GM21717 (cell line): ENCODE data around the gene CCSER1.
"Not testable (repeated sequence)": the region's sequence is repeated elsewhere in the genome, so short reads cannot be mapped to it uniquely, and the experiment has no call there.

ENCODE experiments used
- ATAC-seq: cut with Tn5 transposase; IDR thresholded peaks from one replicate; pipeline ENCODE4 v1.9.1; 2021; ENCODE audit warnings: mild to moderate bottlenecking, moderate library complexity; ENCODE audit not compliant: unreplicated experiment

Gene CCSER1

GRCh38 chr4:91447168-91447567, 1320.0 kb downstream of the CCSER1 start:
- no peak for ATAC-seq

- ATAC-seq, result no peak
Measured at GRCh38 chr4:91448668-91449330, 1321.6 kb downstream of the CCSER1 start.

GRCh38 chr4:91454111-91454510, 1326.9 kb downstream of the CCSER1 start:
- no peak for ATAC-seq

- not testable (repeated sequence) for ATAC-seq
Measured at GRCh38 chr4:91462566-91462965, 1335.4 kb downstream of the CCSER1 start.

- no peak for ATAC-seq
Measured at GRCh38 chr4:91470671-91471070, 1343.5 kb downstream of the CCSER1 start.

- no peak for ATAC-seq
Measured at GRCh38 chr4:91471280-91471679, 1344.1 kb downstream of the CCSER1 start.

- no peak for ATAC-seq
Measured at GRCh38 chr4:91472046-91472445, 1344.9 kb downstream of the CCSER1 start.

- no peak for ATAC-seq
Measured at GRCh38 chr4:91485415-91485814, 1358.2 kb downstream of the CCSER1 start.

GRCh38 chr4:91488946-91489345, 1361.8 kb downstream of the CCSER1 start:
- ATAC-seq, result no peak

- ATAC-seq, result no peak
Measured at GRCh38 chr4:91497892-91498291, 1370.7 kb downstream of the CCSER1 start.

GRCh38 chr4:91502365-91502764, 1375.2 kb downstream of the CCSER1 start:
- ATAC-seq, result no peak

- ATAC-seq, result no peak
Measured at GRCh38 chr4:91513326-91513725, 1386.1 kb downstream of the CCSER1 start.

- no peak for ATAC-seq
Measured at GRCh38 chr4:91519155-91519554, 1392.0 kb downstream of the CCSER1 start.

- no peak for ATAC-seq
Measured at GRCh38 chr4:91525621-91526020, 1398.4 kb downstream of the CCSER1 start.

GRCh38 chr4:91527056-91527455, 1399.9 kb downstream of the CCSER1 start:
- ATAC-seq, result no peak

- no peak for ATAC-seq
Measured at GRCh38 chr4:91567594-91567993, 1440.4 kb downstream of the CCSER1 start.

- ATAC-seq, result no peak
Measured at GRCh38 chr4:91577864-91578263, 1450.7 kb downstream of the CCSER1 start.

- no peak for ATAC-seq
Measured at GRCh38 chr4:91590260-91590659, 1463.1 kb downstream of the CCSER1 start.

- no peak for ATAC-seq
Measured at GRCh38 chr4:91592125-91592524, 1464.9 kb downstream of the CCSER1 start.

GRCh38 chr4:91596718-91597117, 1469.5 kb downstream of the CCSER1 start:
- no peak for ATAC-seq

GRCh38 chr4:91598696-91599095, 1471.5 kb downstream of the CCSER1 start:
- ATAC-seq, result no peak

GRCh38 chr4:91600301-91600700, 1473.1 kb downstream of the CCSER1 start:
- no peak for ATAC-seq

GRCh38 chr4:91601401-91601800, 1474.2 kb downstream of the CCSER1 start:
- no peak for ATAC-seq
